Thoracic aorta (tissue), 2 donors: ENCODE measurements around the gene GSAP. TPM values are rescaled to one million over a fixed set of nuclear protein-coding genes. Genes with fewer than 3 reads are reported as not detected.

ENCODE experiments used
- ATAC-seq: fragments of 150-250 bp; one replicate; pipeline ENCODE4 v1.8.0; 2017; ENCODE audit warnings: low read depth; ENCODE audit not compliant: insufficient number of reproducible peaks, low FRiP score
- DNase-seq: peaks from one replicate; pipeline ENCODE4 v3.0.0-alpha.2; 2020; ENCODE audit warnings: low spot score
- H3K27ac ChIP-seq, 2 donors: fragments of 200-600 bp; sonication (generic); 1 replicate in 1 of 2; 2 replicates in 1 of 2; pipeline ENCODE4 v1.5.1; 2016; ENCODE audit warnings: mild to moderate bottlenecking in 2 of 2, moderate library complexity in 2 of 2
- H3K27me3 ChIP-seq: fragments of 200-600 bp; sonication (generic); replicated peaks from 2 replicates; pipeline ENCODE4 v1.6.0; 2016; ENCODE audit warnings: mild to moderate bottlenecking; ENCODE audit not compliant: insufficient read depth
- H3K36me3 ChIP-seq: fragments of 200-600 bp; sonication (generic); one replicate; pipeline ENCODE4 v1.5.1; 2016
- H3K4me1 ChIP-seq, 2 donors: fragments of 200-600 bp; sonication (generic); 1 replicate in 1 of 2; 2 replicates in 1 of 2; pipeline versions ENCODE4 v1.5.1 to v1.6.0; 2016; ENCODE audit warnings: low read depth in 2 of 2, mild to moderate bottlenecking in 1 of 2; ENCODE audit not compliant: control insufficient read depth in 1 of 2
- H3K4me3 ChIP-seq: fragments of 200-600 bp; sonication (generic); 2 replicates; pipeline ENCODE4 v1.5.1; 2016; ENCODE audit warnings: mild to moderate bottlenecking
- H3K9me3 ChIP-seq: fragments of 200-600 bp; sonication (generic); 2 replicates; pipeline ENCODE4 v1.5.1; 2016
- CTCF ChIP-seq: fragments of 200-600 bp; sonication (generic); IDR thresholded peaks from one replicate; pipeline ENCODE4 v1.5.1; 2019; ENCODE audit warnings: antibody characterized with exemption
- total RNA-seq, 2 donors: library from RNA; depleted of rRNA; stranded (reverse); fragments of >200 nt; gene quantifications; one replicate each; pipeline versions ENCODE4 v1.1.0 to v1.2.3, GENCODE V29; 2016

The GSAP gene
- total RNA-seq, 2 donors from 2014 or later = 19.6 to 22.0 TPM

- H3K27ac ChIP-seq = no peak overlapping the region
- no peak for ATAC-seq
Observed at GRCh38 chr7:77425101-77426051, 9.2 kb upstream of the GSAP start.

GRCh38 chr7:77422500-77422899 is 6.4 kb upstream of the GSAP start:
- Histone ChIP-seq H3K27me3 (no peaks in the 10 kb centered on the region), H3K36me3 (no peaks in the 10 kb centered on the region), H3K4me3 (no peak overlapping the region), H3K27ac (no peak overlapping the region), H3K9me3 (no peaks in the 10 kb centered on the region), H3K4me1 (peaks cover 3 to 8% of the 10 kb centered on the region in 2 donors)
- no peak for ATAC-seq
- no peak for TF ChIP-seq CTCF
- no peak for DNase-seq

More at GRCh38 chr7:77425101-77426051, 9.2 kb upstream of the GSAP start:
- TF ChIP-seq CTCF = no peak
- no peak for DNase-seq
- Histone ChIP-seq H3K4me3 (no peak overlapping the region), H3K27me3 (no peaks in the 10 kb centered on the region), H3K36me3 (no peaks in the 10 kb centered on the region), H3K4me1 (peaks cover 3 to 8% of the 10 kb centered on the region in 2 donors), H3K9me3 (no peaks in the 10 kb centered on the region)

- Histone ChIP-seq H3K4me1 (peaks cover 0 to 6% of the 10 kb centered on the region in 2 donors), H3K4me3 (no peak overlapping the region), H3K36me3 (no peaks in the 10 kb centered on the region), H3K9me3 (no peaks in the 10 kb centered on the region), H3K27me3 (no peaks in the 10 kb centered on the region), H3K27ac (no peak overlapping the region)
- ATAC-seq (no peak), DNase-seq (no peak)
- TF ChIP-seq CTCF = no peak
Observed at GRCh38 chr7:77420986-77421672, 5.0 kb upstream of the GSAP start.

- H3K36me3 ChIP-seq = no peaks in the 10 kb centered on the region
- H3K4me1 ChIP-seq = peaks cover 0 to 6% of the 10 kb centered on the region in 2 donors
- H3K27ac ChIP-seq = no peak overlapping the region
- no peaks in the 10 kb centered on the region for H3K27me3 ChIP-seq
- TF ChIP-seq CTCF = no peak
- H3K4me3 ChIP-seq = no peak overlapping the region
- H3K9me3 ChIP-seq = no peaks in the 10 kb centered on the region
- DNase-seq = no peak
- ATAC-seq = no peak
Observed at GRCh38 chr7:77420438-77420837, 4.3 kb upstream of the GSAP start.

- TF ChIP-seq CTCF = no peak
- no peak for DNase-seq
- no peaks in the 10 kb centered on the region for H3K9me3 ChIP-seq
- H3K27me3 ChIP-seq = no peaks in the 10 kb centered on the region
- no peak for ATAC-seq
- H3K4me1 ChIP-seq = peaks cover 0 to 6% of the 10 kb centered on the region in 2 donors
- no peak overlapping the region for H3K27ac ChIP-seq
- no peaks in the 10 kb centered on the region for H3K36me3 ChIP-seq
- H3K4me3 ChIP-seq = no peak overlapping the region
Observed at GRCh38 chr7:77419102-77419501, 3.0 kb upstream of the GSAP start.
